Stimulated activated CD4-positive, alpha-beta T cell treated with anti-CD3 and anti-CD28 coated beads, TNF-alpha, amount 100 ng/mL, for 48 hours (primary cell): ENCODE data around the gene DNMT3L.

Source experiments
- DNase-seq, 3 donors: peaks; one replicate each; pipeline ENCODE4 v3.0.0-alpha.2; 2020; ENCODE audit warnings: low read depth in 3 of 3

Gene DNMT3L

GRCh38 chr21:44279354-44280260 lies 17.9 kb upstream of the DNMT3L start:
- no peak for DNase-seq

GRCh38 chr21:44275041-44275440 lies 13.3 kb upstream of the DNMT3L start:
- DNase-seq, result no peak

GRCh38 chr21:44273046-44273445 lies 11.3 kb upstream of the DNMT3L start:
- DNase-seq, result no peak

GRCh38 chr21:44272284-44272858 lies 10.7 kb upstream of the DNMT3L start:
- no peak for DNase-seq

- no peak for DNase-seq
These were observed 10.0 kb upstream of the DNMT3L start for GRCh38 chr21:44271558-44272283.

- DNase-seq, result no peak
These were observed 7.4 kb upstream of the DNMT3L start for GRCh38 chr21:44269090-44269489.

- no peak for DNase-seq
These were observed 6.0 kb upstream of the DNMT3L start for GRCh38 chr21:44267655-44268142.

- no peak for DNase-seq
These were observed 4.1 kb upstream of the DNMT3L start for GRCh38 chr21:44265734-44266270.

- no peak for DNase-seq
These were observed 2.1 kb upstream of the DNMT3L start for GRCh38 chr21:44263768-44264167.

- DNase-seq, result no peak
These were observed 1.6 kb upstream of the DNMT3L start for GRCh38 chr21:44263221-44263760.

GRCh38 chr21:44262338-44263056 lies 800 bp upstream of the DNMT3L start:
- DNase-seq, result no peak

GRCh38 chr21:44260791-44261631 lies 686 bp downstream of the DNMT3L start:
- no peak for DNase-seq

GRCh38 chr21:44260066-44260465 lies 1.6 kb downstream of the DNMT3L start:
- DNase-seq, result no peak

- DNase-seq, result no peak
These were observed 2.5 kb downstream of the DNMT3L start for GRCh38 chr21:44259082-44259705.

- DNase-seq, result no peak
These were observed 3.5 kb downstream of the DNMT3L start for GRCh38 chr21:44258056-44258725.

GRCh38 chr21:44255511-44255981 lies 6.2 kb downstream of the DNMT3L start:
- DNase-seq, result no peak

GRCh38 chr21:44253832-44254710 lies 7.6 kb downstream of the DNMT3L start:
- no peak for DNase-seq
